Measurements from ENCODE around the gene CDH23.

DNA sequence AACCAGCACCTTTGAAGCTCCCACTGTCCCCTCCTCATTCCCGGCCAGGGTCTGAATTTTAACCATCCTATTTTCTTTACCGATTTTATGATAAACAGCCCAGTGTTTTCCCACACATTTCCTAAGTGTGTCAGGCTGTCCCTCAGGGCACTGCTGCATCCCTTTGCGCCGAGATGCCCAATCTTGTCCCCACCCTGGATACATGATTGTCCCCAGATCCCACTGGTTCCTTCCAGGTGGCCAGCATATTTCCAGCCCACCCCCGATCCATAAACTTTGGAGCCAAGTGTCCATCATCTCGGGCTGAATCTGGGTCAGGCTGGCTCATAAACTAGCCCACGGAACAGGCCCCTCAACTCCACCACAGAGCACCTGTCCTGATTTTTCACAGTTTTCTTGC lies 137.2 kb downstream of the CDH23 start:
- TF ChIP-seq, protein P1, sequence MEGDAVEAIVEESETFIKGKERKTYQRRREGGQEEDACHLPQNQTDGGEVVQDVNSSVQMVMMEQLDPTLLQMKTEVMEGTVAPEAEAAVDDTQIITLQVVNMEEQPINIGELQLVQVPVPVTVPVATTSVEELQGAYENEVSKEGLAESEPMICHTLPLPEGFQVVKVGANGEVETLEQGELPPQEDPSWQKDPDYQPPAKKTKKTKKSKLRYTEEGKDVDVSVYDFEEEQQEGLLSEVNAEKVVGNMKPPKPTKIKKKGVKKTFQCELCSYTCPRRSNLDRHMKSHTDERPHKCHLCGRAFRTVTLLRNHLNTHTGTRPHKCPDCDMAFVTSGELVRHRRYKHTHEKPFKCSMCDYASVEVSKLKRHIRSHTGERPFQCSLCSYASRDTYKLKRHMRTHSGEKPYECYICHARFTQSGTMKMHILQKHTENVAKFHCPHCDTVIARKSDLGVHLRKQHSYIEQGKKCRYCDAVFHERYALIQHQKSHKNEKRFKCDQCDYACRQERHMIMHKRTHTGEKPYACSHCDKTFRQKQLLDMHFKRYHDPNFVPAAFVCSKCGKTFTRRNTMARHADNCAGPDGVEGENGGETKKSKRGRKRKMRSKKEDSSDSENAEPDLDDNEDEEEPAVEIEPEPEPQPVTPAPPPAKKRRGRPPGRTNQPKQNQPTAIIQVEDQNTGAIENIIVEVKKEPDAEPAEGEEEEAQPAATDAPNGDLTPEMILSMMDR (IDR thresholded peaks at IDR 0.05; ENCODE audit: low read depth, low read length, poor library complexity, severe bottlenecking), result no peak
- TF ChIP-seq EZH2phosphoT487 (IDR thresholded peaks at IDR 0.05; ENCODE audit: borderline replicate concordance, low read length), result no peak
